GM21529 (cell line): ENCODE data around the gene NME8.
A peak's percentile ranks its signal among the peaks of the same experiment; 100 is the strongest.

Source experiments
- ATAC-seq: cut with Tn5 transposase; IDR thresholded peaks from one replicate; pipeline ENCODE4 v1.9.1; 2021; ENCODE audit not compliant: unreplicated experiment

Gene NME8

DNA sequence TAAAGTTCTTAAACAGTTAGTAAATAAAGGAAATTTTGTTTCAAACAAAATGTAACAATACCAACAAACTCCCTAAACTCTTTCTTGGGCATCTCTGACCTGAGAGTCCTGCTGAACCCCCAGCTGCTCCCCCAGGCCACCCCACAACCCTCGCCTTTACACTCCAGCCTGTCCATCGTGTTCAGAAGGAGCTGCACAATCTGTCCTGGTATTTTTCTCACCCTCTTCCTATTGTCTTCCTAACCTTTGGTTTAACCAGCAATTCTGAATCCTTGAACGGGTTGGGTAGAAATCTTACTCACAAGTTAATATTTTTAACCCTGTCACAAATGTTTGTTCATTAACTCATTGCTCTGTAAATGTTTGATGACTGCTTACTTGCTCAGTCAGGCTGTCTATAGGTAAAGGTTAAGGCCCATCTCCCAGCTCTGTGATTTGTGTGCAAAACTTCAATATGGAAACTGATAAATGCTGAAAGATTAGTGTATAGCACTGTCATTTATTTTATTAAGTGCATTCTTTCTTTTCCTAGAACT, 51.4 kb downstream of the NME8 start:
- ATAC-seq: no peak

DNA sequence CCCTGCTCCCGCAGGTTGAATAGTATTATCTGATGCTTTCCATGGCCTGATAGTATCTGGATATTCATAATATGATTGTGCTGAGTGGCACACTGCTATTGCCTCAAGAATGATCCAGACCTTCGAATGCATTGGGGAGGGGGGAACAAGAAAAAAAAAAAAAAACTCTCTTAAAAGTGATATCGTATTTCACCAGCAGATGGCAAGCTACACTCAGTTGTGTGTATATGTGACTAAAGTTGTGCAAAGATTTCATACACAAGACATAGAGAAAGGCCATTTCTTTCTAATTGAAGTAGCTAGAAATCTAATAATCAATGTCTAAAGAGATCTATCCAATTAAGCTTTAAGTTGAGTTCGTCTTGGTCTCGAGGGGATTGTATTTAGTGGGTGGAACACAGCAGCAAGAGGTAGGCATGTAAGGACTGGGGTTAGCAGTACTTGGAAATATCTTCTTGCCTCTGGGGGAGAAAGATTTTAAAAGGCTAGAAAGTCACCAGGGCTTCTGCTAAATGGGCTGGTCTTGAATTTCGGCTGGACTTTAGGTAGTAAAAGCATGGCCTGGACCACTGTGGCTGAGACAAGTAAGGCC, 52.9 kb downstream of the NME8 start:
- no peak for ATAC-seq

DNA sequence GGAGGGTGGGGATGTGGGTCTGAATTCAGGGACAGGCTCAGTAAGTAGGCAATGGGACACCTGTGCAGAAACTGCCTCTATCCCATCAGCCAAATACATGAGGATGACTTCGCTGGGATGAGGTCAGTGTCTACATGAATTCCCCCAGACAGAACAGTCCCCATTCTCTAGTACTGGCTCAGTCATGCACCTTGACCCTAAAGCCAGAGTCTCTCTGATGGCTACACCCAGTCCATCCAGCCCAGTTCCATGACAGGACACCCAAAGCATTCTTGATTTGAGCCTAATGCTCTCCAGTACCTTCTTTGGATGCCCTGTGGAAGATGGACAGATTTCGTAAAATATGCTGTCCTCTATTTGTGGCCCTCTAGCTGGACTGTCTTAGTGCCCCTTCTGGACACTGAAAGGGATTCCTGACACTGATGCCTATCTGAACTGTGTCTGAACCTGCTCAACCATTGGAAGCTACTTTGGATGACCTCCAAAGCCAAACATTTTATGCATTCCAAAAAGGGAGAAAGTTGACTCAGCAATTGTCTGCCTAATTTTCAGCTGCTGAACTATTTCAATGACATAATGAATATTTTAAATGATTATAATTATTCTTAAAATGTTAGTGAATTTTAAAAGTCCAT, 53.6 kb downstream of the NME8 start:
- ATAC-seq: no peak

DNA sequence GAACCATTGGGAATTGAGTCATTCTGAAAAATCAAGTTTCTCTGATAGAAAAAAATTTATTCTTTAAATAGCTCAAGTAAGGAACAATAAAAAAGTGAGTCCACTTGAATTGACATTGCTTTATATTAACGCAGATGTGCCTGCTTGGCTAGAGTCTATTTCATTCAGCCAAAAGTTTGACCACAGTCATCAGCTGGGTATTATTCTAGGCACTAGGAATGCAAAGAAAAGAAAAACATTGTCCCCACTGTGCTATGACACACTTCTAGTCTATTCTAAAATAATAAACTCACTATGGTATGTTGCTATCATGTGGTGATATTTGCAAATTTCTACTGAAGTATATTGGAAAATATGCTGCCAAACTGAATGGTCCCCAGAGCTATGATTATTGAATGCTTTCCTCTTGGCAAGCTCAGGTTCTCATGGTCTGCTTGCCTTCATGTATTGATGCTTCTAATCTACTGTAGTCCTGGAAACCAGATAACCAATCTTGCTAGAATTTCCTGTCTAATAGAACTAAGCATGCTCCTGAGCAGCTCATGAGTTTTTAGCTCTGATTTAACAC, 59.9 kb downstream of the NME8 start:
- no peak for ATAC-seq

DNA sequence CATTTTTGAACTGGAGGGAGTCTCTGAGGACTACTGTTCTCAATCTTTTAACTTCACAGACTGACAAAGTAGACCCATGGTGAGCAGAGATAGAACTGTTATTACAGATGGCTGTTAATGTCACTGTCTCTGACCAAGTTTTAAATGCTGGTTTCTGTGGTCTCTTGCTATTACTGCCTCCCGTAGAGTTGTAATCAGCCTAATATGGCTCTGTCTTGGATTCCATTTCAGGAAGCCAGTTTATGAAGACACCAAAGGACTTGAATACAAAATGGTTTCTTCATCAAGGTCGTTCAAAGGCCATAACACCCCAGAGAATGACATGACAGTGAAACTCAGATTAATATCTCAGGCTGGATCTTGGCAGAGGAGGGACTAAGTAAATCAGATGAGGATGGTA, 64.4 kb downstream of the NME8 start:
- no peak for ATAC-seq

DNA sequence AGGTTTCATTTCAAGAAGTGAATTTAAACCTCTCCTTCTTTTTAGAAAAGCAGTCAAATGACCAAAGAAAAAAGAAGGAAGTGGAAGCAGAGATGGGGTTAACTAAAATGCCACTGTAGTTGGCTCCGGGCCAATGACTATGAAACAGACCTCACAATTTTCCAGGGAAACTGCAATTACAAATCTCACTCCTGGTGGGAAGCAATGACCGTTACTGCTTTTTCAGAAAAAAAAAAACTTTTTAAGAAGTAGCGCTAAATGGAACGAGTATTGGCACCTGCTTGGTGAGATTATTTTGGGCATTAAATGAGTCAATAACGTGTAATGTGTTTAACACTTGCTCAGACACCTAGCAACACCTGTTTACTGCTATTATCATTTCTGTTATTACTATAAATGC, 67.0 kb downstream of the NME8 start:
- no peak for ATAC-seq

DNA sequence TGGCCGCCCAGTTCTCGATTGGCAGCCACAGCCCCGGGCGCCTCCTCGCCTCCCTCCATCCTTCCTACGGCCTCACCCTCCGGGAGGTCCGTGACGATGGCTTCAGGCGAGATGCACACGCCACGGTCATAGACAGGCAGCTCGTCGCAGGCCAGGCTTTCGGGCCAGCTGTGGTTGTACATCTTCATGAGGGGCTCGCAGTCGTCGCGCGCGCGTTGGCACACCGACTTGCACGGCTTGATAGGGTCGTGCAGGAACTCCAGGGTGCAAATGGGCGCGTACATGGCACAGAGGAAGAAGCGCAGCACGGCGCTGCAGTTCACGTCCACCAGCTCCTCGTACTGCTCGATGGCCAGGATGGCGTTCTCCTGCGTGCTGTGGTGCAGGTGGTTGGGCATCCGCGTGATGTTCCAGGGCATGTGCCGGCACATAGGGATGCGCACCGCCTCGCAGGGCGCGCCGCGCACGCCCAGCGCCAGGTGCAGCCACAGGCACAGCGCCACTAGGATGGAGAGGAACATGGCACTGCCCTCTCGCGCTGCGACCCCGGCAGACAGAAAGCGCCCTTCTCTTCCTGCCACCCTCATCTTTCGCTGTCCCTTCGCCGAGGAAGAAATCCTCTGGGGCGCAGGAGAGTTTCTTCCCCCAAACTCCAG, 67.7 kb downstream of the NME8 start:
- ATAC-seq: no peak

DNA sequence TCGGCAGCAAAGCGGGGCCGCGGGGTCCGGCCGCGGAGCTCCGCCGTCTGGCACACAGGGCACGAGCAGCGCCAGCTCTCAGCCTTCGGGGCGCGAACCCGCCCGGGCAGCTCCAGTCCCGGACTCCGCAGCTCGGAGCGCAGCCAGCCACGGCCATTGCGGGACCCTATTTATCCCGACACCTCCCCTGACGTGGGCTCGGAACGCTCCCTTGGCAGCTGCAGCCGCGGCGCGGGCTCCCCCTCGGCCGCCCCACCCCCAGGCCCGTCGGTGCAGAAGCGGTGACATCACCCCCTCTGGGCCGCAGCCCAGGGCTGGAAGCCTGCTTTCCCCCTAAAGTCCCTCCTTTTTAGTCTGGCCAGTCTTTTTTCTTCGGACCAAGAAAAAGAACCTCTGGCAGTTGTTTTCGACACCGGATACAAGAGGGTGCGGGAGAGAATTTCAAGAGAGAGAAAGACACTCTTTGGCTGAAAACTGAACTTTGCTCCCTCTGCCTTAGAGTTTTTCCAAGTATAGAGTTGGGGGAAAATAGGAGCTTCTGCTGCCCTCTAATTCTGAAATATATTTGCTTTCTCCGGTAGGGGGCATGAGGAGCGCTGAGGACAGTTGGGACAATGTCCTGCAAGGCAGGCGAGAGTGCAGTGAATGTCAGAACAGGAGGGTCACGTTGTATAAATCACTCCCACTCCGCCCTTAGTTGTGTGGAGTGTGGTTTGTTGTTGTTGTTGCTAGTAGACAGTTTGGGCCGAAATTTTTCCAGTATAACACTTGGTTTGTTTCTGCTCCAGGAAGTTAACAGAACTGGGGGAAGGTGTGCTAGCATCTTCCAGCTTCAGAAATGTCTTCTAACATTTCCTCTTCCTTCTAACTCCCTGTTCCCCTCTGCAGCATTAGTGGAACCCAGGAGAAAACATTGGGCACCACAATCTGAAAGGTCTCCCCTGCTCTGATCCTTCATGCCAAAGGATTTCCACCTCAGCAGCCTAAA, 68.6 kb downstream of the NME8 start, which contains the start of gene SFRP4:
SFRP4 (minus strand) TSS at position 145 of the 988 bp plus-strand sequence. CDS start 280 bp downstream, outside the sequence.
- peak; percentile 50 for ATAC-seq

DNA sequence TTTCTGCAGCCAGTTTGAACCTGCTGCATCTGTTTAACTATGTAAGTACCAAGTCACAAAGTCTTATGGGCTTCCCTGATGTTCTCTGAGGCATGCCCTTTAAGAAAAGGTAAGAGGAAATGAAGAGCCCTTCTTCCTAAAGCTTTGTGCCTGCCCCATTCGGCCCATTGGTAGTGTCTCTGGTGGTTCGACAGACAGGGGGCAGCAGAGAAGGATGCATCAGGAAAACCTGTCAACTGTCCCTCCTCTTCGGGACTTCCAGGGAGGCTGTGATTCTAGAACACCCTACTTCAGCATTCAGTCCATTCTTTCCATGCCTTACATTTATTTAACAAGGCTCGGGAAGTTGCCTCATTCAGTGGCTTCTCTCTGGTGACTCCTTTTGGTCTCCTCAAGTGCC, 70.1 kb downstream of the NME8 start:
- ATAC-seq: no peak

DNA sequence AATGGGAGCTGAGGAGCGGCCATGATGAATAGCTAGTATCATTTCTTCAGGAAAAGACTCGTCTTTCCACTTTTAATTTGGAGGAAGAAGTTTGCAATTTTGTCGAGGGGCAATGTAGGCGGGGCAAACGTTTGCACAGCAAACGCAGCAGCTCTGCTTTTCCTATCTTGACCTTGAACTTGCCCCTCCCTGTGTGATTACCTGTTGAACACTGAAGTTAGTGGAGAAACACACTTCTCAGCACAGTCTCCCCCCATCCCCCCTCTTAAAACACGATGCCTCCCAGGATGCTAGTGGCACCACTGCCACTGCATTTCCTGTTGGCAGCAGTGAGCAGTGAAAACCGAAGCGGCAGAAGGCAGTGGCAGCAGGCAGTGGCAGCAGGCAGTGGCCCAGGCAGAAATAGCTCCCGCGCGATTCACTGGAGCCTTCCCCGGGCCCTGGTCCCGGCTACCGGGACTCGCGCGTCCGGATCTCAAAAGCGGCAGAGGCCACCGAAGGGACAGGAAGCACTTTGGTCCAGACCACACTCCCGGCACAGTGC, 72.0 kb downstream of the NME8 start, which contains the start of gene EPDR1:
EPDR1 (plus strand) TSS at position 336 of the 544 bp plus-strand sequence. CDS start 300 bp downstream, outside the sequence.
- peak; percentile 41 for ATAC-seq

DNA sequence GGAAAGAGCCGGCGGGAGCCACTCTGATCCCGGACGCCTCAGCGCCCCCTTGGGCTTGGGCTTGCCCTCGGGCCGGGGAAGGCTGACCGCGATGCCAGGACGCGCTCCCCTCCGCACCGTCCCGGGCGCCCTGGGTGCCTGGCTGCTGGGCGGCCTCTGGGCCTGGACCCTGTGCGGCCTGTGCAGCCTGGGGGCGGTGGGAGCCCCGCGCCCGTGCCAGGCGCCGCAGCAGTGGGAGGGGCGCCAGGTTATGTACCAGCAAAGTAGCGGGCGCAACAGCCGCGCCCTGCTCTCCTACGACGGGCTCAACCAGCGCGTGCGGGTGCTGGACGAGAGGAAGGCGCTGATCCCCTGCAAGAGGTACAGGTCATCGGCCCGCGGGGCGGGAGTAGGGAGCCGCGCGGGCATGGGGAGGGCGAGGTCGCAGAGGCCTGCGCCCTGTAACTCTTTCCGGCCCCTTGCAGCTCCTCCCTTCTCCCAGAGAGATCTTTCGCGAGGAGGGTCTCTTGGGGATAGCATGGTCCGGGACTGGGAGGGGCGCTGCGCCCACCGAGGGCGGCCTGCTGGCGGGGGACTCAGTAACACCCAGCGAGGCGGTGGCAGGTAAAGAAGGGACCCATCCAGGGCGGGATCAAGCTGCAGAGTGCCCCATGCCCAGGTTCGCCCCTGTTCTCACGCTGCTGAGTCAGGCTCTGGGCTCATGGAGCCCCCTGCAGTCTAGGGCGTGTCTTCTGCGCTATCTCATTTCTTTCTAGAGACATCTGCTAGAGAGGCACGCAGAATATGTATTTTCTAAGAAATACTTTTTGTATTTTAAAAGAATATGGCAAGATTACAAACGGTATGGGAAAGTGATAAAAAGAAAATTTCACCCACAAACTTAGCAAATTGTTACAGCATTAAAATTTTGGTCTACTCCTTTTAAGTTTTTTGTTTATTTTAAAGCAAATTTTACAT, 72.7 kb downstream of the NME8 start:
- ATAC-seq: peak; percentile 61

DNA sequence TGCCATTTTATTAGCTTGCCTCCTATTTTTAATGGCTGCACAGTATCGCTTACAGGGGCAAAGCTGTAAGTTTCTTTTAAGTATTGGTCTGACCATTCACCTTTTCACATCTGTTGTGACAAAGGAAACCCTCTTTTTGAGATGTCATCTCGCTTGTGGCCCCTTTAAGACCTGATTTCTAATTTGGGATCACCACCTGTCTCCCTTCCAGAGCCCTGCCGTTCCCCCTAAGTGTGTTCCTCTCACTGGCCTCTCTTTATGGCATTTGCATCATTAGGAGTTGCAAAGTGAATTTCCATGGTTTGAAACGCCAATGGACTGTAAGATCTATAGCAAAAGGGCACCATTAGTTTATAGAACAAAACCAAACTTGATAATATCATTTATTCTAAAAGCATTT, 73.5 kb downstream of the NME8 start:
- no peak for ATAC-seq

DNA sequence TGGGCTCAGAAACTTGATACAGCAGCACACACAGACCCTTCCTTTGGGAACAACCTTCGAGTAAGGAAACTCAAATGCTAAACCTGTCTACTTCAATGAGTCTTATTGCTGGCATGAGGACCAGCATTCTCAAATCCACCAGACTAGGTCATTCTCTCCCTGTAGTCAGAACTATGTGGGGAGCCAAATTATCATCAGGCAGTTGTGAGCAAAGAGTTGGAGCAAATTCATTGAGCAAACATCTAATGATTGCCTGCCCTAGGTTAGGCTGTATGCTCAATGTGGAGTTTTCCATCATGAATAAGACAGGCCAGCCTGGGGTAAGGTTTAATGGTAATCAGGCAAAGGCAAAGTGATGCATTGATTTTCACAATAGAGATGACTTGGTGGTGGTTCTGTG, 75.6 kb downstream of the NME8 start:
- no peak for ATAC-seq

DNA sequence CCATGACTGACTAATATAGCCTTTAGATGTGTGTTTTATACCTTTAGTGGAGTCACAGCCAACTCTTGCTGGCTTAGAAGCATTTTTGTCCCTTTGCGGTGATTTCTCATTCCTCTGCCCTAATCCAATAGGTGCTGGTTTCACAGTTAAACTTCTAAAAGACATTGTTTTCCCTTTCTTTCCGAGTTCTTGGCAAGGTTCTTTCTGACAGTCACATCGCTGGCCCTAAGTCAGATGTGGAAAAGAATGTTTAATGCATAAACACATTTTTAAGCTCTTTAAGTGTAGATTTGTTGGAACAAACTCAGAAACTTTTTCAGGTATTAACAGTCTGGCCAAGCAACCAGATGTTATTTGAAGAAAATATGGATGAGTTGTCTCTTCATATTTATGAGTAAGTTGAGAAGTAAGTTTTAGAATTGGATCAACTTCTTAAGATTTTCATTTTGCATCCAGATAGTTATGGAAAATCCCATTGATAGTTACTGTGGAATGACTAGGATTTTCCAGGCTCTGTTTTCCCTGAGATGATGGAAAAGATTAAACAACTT, 76.2 kb downstream of the NME8 start:
- no peak for ATAC-seq

DNA sequence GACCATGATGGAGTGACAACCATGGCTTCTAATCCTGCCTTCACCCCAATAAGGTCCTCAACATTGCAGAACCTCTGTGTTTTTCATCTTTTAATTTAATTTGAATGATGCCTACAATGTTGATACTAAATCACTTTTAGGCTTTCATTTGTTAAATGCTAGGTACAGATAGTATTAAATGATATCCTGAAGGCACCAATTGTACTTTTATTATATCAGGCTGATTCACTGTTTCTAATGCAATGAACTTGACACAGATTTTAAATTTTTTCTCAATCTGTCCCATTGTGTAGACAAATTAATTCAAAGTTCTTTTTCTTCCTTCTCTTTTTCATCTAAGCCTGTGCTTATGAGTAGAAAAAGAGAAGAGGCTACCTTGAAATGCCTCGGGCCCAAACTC, 77.2 kb downstream of the NME8 start:
- ATAC-seq: no peak

DNA sequence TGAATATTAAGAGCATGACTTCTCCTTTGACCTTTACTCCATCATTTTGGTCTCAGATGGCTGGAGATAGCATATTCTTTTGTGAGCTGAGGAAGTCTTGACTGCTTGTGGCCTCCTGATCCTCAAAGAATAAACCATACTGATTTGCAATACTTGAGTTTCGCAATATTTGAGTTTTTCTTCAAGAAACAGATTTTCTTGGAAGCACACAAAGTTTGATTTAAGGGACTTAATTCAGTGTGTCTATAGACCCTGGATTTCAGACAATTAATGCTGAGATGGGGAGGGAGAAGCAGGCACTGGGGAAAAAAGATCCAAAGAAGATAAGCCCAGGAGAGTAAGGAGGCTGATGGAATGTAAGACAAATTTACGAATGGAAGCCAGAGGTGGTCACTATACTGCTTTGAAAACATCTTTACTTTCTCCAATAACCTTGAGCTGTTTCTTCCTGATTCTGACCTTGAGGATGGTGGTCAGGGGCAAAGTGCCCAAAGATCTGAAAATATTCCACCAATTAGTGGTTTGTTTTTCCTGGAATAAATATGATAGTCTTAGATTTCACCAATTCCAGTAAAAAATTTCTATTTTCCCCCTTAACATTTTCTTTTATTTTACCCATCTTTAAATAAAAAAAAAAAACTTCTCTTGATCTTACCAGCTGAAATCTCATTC, 79.5 kb downstream of the NME8 start:
- ATAC-seq: no peak

DNA sequence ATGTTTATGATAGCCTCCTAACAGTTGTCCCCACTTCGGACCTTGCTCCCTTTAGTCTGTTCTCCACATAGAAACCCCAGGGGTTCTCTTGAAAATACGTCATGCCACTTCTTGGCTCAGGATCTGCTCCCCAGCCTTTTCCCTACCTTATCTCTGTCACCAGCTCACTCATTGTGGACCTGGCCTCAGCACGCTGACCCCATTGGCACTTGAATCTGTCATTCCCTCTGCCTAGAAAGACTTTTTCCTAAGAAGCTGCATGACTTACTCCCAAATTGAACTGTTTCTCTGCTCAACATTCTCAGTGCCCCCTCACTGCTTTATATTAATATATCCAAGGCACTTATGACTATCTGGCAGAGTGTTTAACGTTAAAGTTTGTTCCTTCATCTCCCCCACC, 80.5 kb downstream of the NME8 start:
- ATAC-seq: no peak

DNA sequence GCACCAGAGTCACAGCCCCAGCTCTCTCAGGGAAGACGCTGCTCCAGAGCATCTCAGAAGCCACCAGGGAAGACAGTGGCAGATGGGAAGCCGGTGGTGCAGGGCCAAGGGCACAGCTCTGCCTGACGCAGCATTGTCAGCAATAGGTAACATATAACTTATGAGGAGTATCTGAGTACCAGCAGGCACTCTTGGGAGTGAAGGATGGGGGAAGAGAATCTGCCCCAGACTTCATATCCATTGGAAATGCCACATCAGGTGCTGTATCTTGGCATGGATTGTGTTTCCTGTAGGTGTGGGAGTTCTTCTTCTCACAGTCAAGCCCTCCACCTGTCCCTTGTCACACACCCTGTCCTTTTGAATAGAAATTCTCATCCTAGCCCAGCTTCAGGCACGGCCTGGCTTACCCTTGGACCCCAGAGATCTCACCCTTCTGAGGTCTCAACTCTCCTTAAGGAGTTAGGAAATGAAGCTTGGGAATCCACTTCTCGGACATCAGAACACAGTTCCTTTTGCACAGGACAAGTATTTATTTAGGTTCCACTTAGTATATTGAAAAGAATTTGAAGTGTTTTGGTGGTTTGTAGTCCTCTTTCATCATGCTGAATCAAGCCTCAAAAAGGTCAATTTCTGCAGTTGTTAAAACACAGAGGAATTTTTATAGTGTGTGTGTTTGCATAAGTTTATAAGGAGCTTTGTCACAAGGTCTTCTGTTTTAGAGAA, 82.0 kb downstream of the NME8 start:
- ATAC-seq: no peak
